T47D (cell line): ENCODE data around the gene HAUS2.

Experiments
- DNase-seq, 2 experiments: peaks; one replicate each; pipeline versions ENCODE4 v3.0.0 to v3.0.0-alpha.2; 2011 to 2012; ENCODE audit warnings: low read depth in 1 of 2, low spot score in 1 of 2
- JUND ChIP-seq: IDR thresholded peaks from 2 replicates; pipeline ENCODE4 v1.6.1; 2012; ENCODE audit warnings: low read depth
- in situ Hi-C: cut with HindIII; loops from 2 replicates; pipeline ENCODE4 v1.10.0; 2016; ENCODE audit warnings: low sequenced_read_pairs, low pct_unique_long_range_greater_than_20kb

The HAUS2 gene

GRCh38 chr15:42548249-42549031 lies at the start of gene HAUS2, which contains the start of gene LRRC57:
TSS of gene HAUS2 (plus strand) at chr15:42548838. CDS start at chr15:42548873, 35 bp downstream.
TSS of gene LRRC57 (minus strand) at chr15:42548793. CDS start at chr15:42548434, 359 bp downstream.
- no peak for TF ChIP-seq JUND
- DNase-seq: peak; percentile 90
- in situ Hi-C loops: no loop called here

- in situ Hi-C loops: no loop called here
- TF ChIP-seq JUND: no peak
- DNase-seq: no peak
Measured at GRCh38 chr15:42499858-42500609, 48.6 kb upstream of the HAUS2 start.

GRCh38 chr15:42502477-42502876 lies 46.2 kb upstream of the HAUS2 start:
- in situ Hi-C loops: no loop called here

GRCh38 chr15:42503825-42504224 lies 44.8 kb upstream of the HAUS2 start:
- in situ Hi-C loops: no loop called here
- TF ChIP-seq JUND: no peak
- no peak for DNase-seq

More at GRCh38 chr15:42502477-42502876, 46.2 kb upstream of the HAUS2 start:
- no peak for TF ChIP-seq JUND
- no peak for DNase-seq

- no peak for TF ChIP-seq JUND
- in situ Hi-C loops: no loop called here
- DNase-seq: no peak
Measured at GRCh38 chr15:42504631-42505030, 44.0 kb upstream of the HAUS2 start.

GRCh38 chr15:42507514-42507913 lies 41.1 kb upstream of the HAUS2 start:
- TF ChIP-seq JUND: no peak
- DNase-seq: no peak
- in situ Hi-C loops: no loop called here

- no peak for TF ChIP-seq JUND
- no peak for DNase-seq
- in situ Hi-C loops: no loop called here
Measured at GRCh38 chr15:42508263-42508690, 40.4 kb upstream of the HAUS2 start.

GRCh38 chr15:42510258-42511006 lies 38.2 kb upstream of the HAUS2 start:
- in situ Hi-C loops: no loop called here
- no peak for DNase-seq
- no peak for TF ChIP-seq JUND

- DNase-seq: no peak
- TF ChIP-seq JUND: no peak
Measured at GRCh38 chr15:42511007-42511391, 37.6 kb upstream of the HAUS2 start.

GRCh38 chr15:42523331-42523730 lies 25.3 kb upstream of the HAUS2 start:
- TF ChIP-seq JUND: no peak
- no peak for DNase-seq
- in situ Hi-C loops: no loop called here

More at GRCh38 chr15:42511007-42511391, 37.6 kb upstream of the HAUS2 start:
- in situ Hi-C loops: no loop called here

GRCh38 chr15:42528970-42529369 lies 19.7 kb upstream of the HAUS2 start:
- in situ Hi-C loops: no loop called here
- no peak for DNase-seq
- no peak for TF ChIP-seq JUND

- TF ChIP-seq JUND: no peak
- DNase-seq: no peak
Measured at GRCh38 chr15:42533246-42533645, 15.4 kb upstream of the HAUS2 start.

More at GRCh38 chr15:42533246-42533645, 15.4 kb upstream of the HAUS2 start:
- in situ Hi-C loops: no loop called here
